Hematopoietic multipotent progenitor cell (in vitro differentiated cells): Measurements from ENCODE around the gene CLEC5A. TPM values are rescaled to one million over a fixed set of nuclear protein-coding genes. Genes with fewer than 3 reads are reported as not detected.
"Not testable (repeated sequence)": the region's sequence is repeated elsewhere in the genome, so short reads cannot be mapped to it uniquely, and the experiment has no call there.

Source experiments
- DNase-seq, 3 donors: peaks; one replicate each; pipeline ENCODE4 v3.0.0-alpha.2; 2011 to 2015; ENCODE audit warnings: low read depth in 2 of 3, low spot score in 2 of 3
- total RNA-seq: library from RNA; depleted of rRNA; stranded (reverse); fragments of >200 nt; gene quantifications from one replicate; pipeline ENCODE4 v1.2.3, GENCODE V29; 2012

CLEC5A gene
- total RNA-seq: under 0.01 TPM

- no peak for DNase-seq
Measured at GRCh38 chr7:141946796-141947195, at the start of gene CLEC5A. TSS of gene CLEC5A (minus strand) at chr7:141946974. CDS start at chr7:141946292, 682 bp downstream.

- no peak for DNase-seq
Measured at GRCh38 chr7:141993354-141993753, 46.6 kb upstream of the CLEC5A start.

GRCh38 chr7:141992688-141993087 lies 45.9 kb upstream of the CLEC5A start:
- DNase-seq: no peak

DNA sequence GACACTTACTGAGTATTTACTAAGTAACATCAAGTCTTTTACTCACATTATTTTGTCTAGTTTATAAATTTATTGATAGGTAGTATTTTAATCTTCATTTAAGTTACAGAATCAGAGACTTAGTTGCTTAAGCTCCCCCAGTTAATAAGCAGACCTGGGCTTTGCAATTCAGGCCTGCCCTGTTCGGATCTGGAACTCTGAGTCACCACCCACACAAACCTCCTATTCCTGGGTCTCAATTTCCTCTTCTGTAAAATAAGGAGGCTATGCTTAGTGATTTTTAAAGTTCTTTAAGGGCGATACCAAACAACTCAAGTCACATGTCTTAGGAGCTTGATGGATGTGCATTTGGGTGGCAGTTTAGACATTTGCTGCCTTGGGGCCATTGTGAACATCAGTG lies 45.4 kb upstream of the CLEC5A start:
- no peak for DNase-seq

DNA sequence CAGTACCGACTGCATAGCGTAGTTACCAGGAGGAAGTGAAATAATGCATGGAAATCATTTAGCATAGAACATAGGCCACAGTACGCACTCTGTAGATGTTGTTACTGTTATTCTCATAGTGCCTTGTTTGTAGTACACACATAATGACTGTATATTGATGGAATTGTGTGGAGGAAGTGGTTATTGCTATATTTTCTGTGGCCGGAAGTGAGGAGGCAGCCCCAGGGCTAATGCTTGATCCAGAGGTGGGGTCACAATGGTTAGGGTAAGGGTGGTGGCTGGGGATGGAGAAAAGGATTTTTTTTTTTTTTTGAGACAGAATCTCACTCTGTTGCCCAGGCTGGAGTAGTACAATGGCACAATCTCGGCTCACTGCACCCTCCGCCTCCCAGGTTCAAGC lies 44.4 kb upstream of the CLEC5A start:
- DNase-seq: no peak

- DNase-seq: no peak
Measured at GRCh38 chr7:141990011-141990725, 43.4 kb upstream of the CLEC5A start.

- not testable (repeated sequence) for DNase-seq
Measured at GRCh38 chr7:141987803-141988202, 41.0 kb upstream of the CLEC5A start.

DNA sequence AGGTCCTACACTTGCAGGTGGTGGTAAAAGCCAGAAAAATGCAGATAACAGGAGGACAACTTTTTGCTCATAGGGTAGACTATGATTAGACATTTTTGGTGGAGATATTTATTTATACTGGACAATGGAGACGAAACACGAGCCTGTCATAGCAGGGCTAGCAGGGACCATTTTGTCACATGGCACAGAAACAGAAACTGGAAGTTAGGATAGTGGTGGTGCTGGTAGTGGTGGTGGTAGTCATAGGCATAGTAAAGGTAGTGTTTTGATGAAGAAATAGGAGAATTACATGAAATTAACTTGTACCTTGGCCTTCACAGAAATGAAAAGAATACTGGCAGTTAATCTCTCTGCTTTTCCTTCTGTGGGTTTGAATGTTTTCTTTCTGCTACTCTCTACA lies 40.1 kb upstream of the CLEC5A start:
- no peak for DNase-seq

DNA sequence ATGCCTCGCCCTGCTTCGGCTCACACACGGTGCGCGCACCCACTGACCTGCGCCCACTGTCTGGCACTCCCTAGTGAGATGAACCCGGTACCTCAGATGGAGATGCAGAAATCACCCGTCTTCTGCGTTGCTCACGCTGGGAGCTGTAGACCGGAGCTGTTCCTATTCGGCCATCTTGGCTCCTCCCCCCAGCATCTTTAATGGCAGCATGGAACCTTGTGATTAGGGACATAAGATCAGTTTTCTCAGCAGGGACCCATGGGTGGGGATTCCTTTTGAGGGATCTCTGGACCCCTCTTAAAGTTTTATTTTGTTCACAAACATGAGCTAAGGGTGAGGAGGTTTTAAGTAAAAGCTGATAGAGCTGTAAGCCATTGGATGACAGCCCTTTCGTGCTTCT lies 39.2 kb upstream of the CLEC5A start:
- not testable (repeated sequence) for DNase-seq

DNA sequence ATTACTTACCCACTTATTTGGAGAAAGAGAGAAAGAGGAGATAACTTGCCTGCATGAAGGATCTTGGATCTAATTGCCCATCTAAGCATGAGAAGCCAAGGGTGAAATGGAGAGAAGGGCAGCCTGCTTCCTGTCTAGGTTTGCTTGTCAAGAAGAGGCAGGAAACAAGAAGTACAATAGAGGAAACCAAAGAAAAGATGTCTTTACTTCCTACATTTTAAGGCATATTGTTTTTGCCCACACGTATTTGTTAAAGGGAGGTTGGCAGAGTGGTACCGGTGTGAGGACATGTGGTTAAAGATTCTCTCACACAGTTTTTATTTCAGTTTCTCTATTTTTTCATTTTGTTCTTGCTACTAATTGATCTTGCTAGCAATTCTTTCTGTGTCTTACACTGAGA lies 32.8 kb upstream of the CLEC5A start:
- DNase-seq: peak in 1 of 3 donors; percentile 65

DNA sequence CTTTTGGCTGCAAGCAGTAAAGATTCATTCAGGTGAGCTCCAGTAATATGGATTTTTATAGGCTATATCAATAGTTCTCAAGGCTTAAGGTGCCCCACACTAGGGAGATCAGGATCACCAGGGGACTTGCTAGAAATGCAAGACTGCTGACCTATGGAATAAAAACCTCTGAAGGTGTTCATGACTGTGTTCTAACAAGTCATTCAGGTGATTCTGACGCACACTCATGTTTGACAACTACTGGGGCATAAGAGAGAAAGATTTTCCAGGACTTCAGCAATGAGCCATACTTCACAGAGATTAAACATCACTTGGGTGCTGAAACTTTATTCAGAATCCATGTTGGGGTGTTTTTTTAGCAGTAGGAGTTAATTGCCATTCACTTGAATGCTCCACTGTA lies 31.6 kb upstream of the CLEC5A start:
- DNase-seq: no peak

DNA sequence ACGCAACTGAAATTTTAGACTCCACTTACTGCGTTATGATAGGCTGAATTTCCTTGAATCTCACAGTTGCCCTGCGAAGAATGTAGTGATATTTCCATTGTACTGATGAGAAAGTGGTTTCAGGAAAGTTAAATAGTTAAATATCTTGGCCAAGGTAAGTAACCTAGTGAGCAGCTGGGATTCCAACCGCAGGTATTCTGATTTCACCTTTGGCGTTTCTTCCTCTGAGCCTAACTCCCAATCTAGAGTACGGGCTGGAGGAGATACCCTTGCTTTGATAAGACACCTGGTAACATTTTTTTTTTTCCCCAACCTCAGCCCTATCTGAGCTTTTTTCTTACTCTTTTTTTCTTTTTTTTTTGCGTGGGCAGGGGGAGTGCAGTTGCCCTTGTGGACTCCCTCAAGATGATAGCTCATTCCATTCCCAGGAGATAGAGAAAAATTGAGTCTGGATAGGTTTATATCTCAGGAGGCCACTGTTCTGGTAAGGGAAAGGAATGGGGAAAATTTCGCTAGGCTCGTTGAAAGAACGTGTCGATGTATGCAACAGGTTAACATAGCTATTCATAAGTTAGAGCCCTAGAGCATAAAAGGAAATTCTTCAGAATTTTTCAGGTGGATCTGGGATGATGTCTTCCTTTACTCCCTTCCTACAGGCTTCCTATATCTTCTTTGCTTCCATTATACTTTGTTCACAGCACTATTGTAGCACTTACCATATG lies 29.9 kb upstream of the CLEC5A start:
- DNase-seq: no peak

GRCh38 chr7:141975806-141976523 lies 29.2 kb upstream of the CLEC5A start:
- DNase-seq: peak; percentile 43 to 79 (median 70)

DNA sequence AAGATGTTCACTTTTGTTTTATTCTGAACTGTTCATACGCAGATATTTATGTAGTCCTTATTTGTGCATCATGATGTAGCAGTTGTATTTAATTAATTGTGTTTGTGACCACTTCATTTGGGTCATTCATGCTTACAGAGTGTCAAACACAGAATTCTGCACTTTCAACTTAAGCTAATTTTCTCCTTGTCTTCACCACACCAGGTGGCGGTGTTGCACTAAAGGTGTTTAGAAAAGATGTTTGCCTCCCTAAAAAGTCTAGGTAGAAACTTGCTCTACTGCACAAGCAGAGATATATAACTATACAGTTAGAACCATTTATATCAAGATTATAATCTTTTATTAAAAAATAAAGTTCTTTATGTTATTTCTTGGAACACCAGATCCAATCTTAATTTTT lies 28.1 kb upstream of the CLEC5A start:
- DNase-seq: peak in 1 of 3 donors; percentile 59

- no peak for DNase-seq
Measured at GRCh38 chr7:141973673-141974072, 26.9 kb upstream of the CLEC5A start, which contains the start of gene TAS2R38. TSS of gene TAS2R38 (minus strand) at chr7:141973773. CDS start at chr7:141973689, 84 bp downstream.

DNA sequence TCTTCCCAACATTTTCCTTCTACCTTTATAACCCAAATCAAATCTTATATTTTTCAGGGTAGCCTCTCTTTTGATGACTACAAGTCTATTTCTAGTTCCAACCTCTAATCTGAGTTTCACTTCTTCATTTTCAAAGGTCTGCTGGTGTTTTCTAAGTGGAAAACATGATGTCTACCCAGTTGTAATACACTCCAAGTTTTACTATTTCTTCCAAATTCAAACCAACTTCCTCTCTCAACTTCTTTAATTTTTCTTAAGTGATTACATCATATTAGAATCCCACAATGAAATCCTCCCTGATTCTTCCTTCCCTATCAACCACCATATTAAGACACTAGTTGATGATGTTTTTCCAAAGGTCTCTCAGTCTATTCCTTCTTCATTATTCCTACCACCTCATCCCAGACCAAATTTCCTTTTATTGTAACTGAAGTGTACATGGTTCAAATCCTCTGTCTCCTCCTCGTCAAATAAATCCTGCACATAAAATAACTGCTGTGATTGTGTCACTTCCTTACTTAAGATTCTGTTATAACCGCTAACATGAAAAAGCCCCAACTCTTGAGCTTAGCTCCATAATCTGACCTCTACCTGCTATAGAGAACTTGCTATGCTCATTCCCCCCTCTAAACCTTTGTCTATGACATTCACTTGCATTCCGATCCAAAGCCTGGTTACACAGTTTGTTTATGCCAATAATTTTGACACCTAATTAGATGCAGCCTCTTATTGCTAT lies 14.1 kb upstream of the CLEC5A start:
- DNase-seq: peak in 1 of 3 donors; percentile 50

- peak in 2 of 3 donors; percentile 76 to 91 for DNase-seq
Measured at GRCh38 chr7:141956084-141956483, 9.3 kb upstream of the CLEC5A start.

DNA sequence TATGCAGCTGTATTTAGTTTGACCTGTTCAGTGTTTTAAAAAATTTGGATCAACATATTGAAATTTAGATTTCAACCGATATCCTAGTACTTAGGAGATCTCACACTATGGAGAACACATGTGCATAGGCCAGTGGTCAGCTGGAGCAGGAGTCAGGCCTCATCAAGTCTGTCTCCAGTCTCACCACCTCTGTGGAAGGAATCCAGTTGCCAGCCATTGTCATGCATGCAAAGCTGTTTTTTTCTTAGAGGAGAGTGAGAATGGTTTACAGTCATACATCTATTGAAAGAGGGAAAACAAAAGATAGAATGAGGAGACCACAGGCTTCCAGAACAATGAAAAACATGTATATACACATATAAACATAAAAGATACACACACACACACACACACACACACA lies 7.6 kb upstream of the CLEC5A start:
- DNase-seq: no peak

GRCh38 chr7:141952461-141952860 lies 5.7 kb upstream of the CLEC5A start:
- DNase-seq: no peak

DNA sequence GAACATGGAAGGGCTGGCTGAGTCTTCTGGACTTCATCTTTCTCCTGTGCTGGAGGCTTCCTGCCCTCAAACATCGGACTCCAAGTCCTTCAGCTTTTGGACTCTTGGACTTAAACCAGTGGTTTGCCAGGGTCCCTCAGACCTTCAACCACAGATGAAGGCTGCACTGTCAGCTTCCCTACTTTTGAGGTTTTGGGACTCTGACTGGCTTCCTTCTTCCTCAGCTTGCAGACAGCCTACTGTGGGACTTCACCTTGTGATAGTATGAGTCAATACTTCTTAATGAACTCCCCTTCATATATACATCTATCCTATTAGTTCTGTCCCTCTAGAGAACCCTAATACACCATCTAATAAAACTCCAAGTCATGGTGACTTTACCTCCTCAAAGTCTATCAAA lies 4.0 kb upstream of the CLEC5A start:
- DNase-seq: no peak

DNA sequence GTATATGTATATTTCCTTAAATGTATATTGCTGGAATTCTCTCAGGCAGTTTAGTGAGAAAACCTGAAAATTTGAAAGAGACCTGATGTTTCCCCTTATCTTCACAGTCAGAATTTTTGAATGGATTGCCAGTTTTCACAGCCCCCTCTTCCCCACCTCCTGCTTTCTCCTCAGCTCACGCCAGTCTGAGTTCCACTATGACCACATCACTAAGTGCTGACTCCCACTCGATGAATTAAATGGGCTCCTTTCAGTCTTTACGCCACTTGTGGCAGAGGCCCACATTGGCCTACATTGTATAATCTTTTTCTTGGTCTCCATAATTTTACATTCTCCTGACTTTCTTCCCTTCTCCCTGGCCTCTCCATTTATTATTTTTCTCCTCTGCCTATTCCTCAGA lies 3.1 kb upstream of the CLEC5A start:
- DNase-seq: no peak
